H9 (cell line): ENCODE data around the gene ZBTB44. TPM values are rescaled to one million over a fixed set of nuclear protein-coding genes. Genes with fewer than 3 reads are reported as not detected.

Experiments
- DNase-seq: peaks from one replicate; pipeline ENCODE4 v3.0.0-alpha.2; 2017
- H2AFZ ChIP-seq: one replicate; pipeline ENCODE4 v1.6.1; 2013; ENCODE audit warnings: mild to moderate bottlenecking, low read length, control low read depth, moderate library complexity
- H2AK5ac ChIP-seq: 2 replicates; pipeline ENCODE4 v1.6.1; 2013; ENCODE audit warnings: low read length, control low read depth, mixed read lengths; ENCODE audit not compliant: insufficient read length
- H2BK120ac ChIP-seq: one replicate; pipeline ENCODE4 v1.6.1; 2013; ENCODE audit warnings: low read depth, mild to moderate bottlenecking, low read length, control low read depth, inconsistent platforms; ENCODE audit not compliant: poor library complexity, severe bottlenecking
- H2BK12ac ChIP-seq: 2 replicates; pipeline ENCODE4 v1.6.1; 2013; ENCODE audit warnings: low read length, control low read depth, mixed read lengths, low read depth; ENCODE audit not compliant: insufficient read length
- H2BK15ac ChIP-seq: 2 replicates; pipeline ENCODE4 v1.6.1; 2013; ENCODE audit warnings: low read depth, low read length, control low read depth
- H2BK20ac ChIP-seq: one replicate; pipeline ENCODE4 v1.6.1; 2013; ENCODE audit warnings: low read depth, mild to moderate bottlenecking, low read length, control low read depth, inconsistent platforms; ENCODE audit not compliant: poor library complexity, severe bottlenecking
- H2BK5ac ChIP-seq: 2 replicates; pipeline ENCODE4 v1.6.1; 2013; ENCODE audit warnings: low read length, control low read depth, mixed read lengths; ENCODE audit not compliant: insufficient read length
- H3K14ac ChIP-seq: 2 replicates; pipeline ENCODE4 v1.6.1; 2013; ENCODE audit warnings: low read length, control low read depth; ENCODE audit not compliant: insufficient read depth
- H3K18ac ChIP-seq: 2 replicates; pipeline ENCODE4 v1.6.1; 2013; ENCODE audit warnings: low read depth, mild to moderate bottlenecking, mixed read lengths, low read length, control low read depth; ENCODE audit not compliant: insufficient read length
- H3K23ac ChIP-seq: 2 replicates; pipeline ENCODE4 v1.6.1; 2013; ENCODE audit warnings: low read length, control low read depth, mixed read lengths, low read depth; ENCODE audit not compliant: insufficient read length
- H3K23me2 ChIP-seq: 2 replicates; pipeline ENCODE4 v1.6.1; 2013; ENCODE audit warnings: low read depth, mild to moderate bottlenecking, mixed read lengths, low read length, control low read depth; ENCODE audit not compliant: insufficient read length, poor library complexity, severe bottlenecking
- H3K27ac ChIP-seq: 2 replicates; pipeline ENCODE4 v1.5.1; 2013; ENCODE audit warnings: low read length, control low read depth, mixed read lengths, low read depth; ENCODE audit not compliant: insufficient read length
- H3K27me3 ChIP-seq: 2 replicates; pipeline ENCODE4 v1.6.1; 2013; ENCODE audit warnings: low read length, control low read depth, inconsistent platforms; ENCODE audit not compliant: insufficient read depth
- H3K4ac ChIP-seq: 2 replicates; pipeline ENCODE4 v1.6.1; 2013; ENCODE audit warnings: low read depth, mild to moderate bottlenecking, control low read depth, inconsistent platforms, low read length, moderate library complexity
- H3K4me1 ChIP-seq: 2 replicates; pipeline ENCODE4 v1.6.1; 2013; ENCODE audit warnings: low read length, control low read depth, inconsistent platforms; ENCODE audit not compliant: insufficient read depth
- H3K4me2 ChIP-seq: 2 replicates; pipeline ENCODE4 v1.6.1; 2013; ENCODE audit warnings: low read length, control low read depth, mixed read lengths; ENCODE audit not compliant: insufficient read length, insufficient read depth
- H3K56ac ChIP-seq: 2 replicates; pipeline ENCODE4 v1.6.1; 2013; ENCODE audit warnings: low read depth, mild to moderate bottlenecking, mixed read lengths, low read length, control low read depth; ENCODE audit not compliant: insufficient read length
- H3K79me1 ChIP-seq: 2 replicates; pipeline ENCODE4 v1.6.1; 2013; ENCODE audit warnings: low read depth, mild to moderate bottlenecking, moderate library complexity, low read length, control low read depth, inconsistent platforms; ENCODE audit not compliant: insufficient read depth, poor library complexity, severe bottlenecking
- H3K79me2 ChIP-seq: 2 replicates; pipeline ENCODE4 v1.6.1; 2013; ENCODE audit warnings: low read length, control low read depth, inconsistent platforms; ENCODE audit not compliant: insufficient read depth
- H3K9ac ChIP-seq: 2 replicates; pipeline ENCODE4 v1.6.1; 2013; ENCODE audit warnings: low read length, control low read depth, mixed read lengths; ENCODE audit not compliant: insufficient read length; ENCODE audit errors: extremely low read depth
- H3K9me3 ChIP-seq: one replicate; pipeline ENCODE4 v1.6.1; 2013; ENCODE audit warnings: low read depth, low read length, inconsistent platforms; ENCODE audit not compliant: control insufficient read depth
- H3T11ph ChIP-seq: one replicate; pipeline ENCODE4 v1.6.1; 2013; ENCODE audit warnings: mild to moderate bottlenecking, low read length, control low read depth, inconsistent platforms
- H4K20me1 ChIP-seq: one replicate; pipeline ENCODE4 v1.6.1; 2013; ENCODE audit not compliant: control insufficient read depth, insufficient read length, insufficient read depth
- H4K5ac ChIP-seq: 2 replicates; pipeline ENCODE4 v1.6.1; 2013; ENCODE audit warnings: low read depth, mild to moderate bottlenecking, mixed read lengths, low read length, control low read depth; ENCODE audit not compliant: insufficient read length
- H4K8ac ChIP-seq: replicated peaks from 2 replicates; pipeline ENCODE4 v1.6.1; 2013; ENCODE audit warnings: low read length, control low read depth, mixed read lengths, low read depth; ENCODE audit not compliant: insufficient read length
- H4K91ac ChIP-seq: 2 replicates; pipeline ENCODE4 v1.6.1; 2013; ENCODE audit warnings: low read depth, mild to moderate bottlenecking, moderate library complexity, mixed read lengths, low read length, control low read depth; ENCODE audit not compliant: insufficient read length
- H3K27ac Mint-ChIP-seq, 3 experiments: 2 replicates in 2 of 3; 3 replicates in 1 of 3; pipeline ENCODE4 v1.8.0; 2020 to 2021; ENCODE audit warnings: mixed read lengths in 3 of 3, mild to moderate bottlenecking in 1 of 3, moderate library complexity in 1 of 3
- H3K27me3 Mint-ChIP-seq: 2 replicates; pipeline ENCODE4 v1.8.0; 2021; ENCODE audit warnings: low read depth, mild to moderate bottlenecking, moderate library complexity, mixed read lengths
- H3K36me3 Mint-ChIP-seq, 3 experiments: 2 replicates in 2 of 3; 3 replicates in 1 of 3; pipeline ENCODE4 v1.8.0; 2020 to 2021; ENCODE audit warnings: low read depth in 3 of 3, mixed read lengths in 3 of 3; ENCODE audit not compliant: insufficient read depth in 1 of 3
- H3K4me1 Mint-ChIP-seq, 2 experiments: 2 replicates each; pipeline ENCODE4 v1.8.0; 2020; ENCODE audit warnings: mixed read lengths in 2 of 2
- H3K4me3 Mint-ChIP-seq, 2 experiments: 2 replicates in 1 of 2; 3 replicates in 1 of 2; pipeline ENCODE4 v1.8.0; 2020 to 2021; ENCODE audit warnings: mild to moderate bottlenecking in 2 of 2, mixed read lengths in 2 of 2, moderate library complexity in 1 of 2
- H3K9me3 Mint-ChIP-seq, 2 experiments: 2 replicates in 1 of 2; 3 replicates in 1 of 2; pipeline ENCODE4 v1.8.0; 2020; ENCODE audit warnings: mild to moderate bottlenecking in 2 of 2, mixed read lengths in 2 of 2, moderate library complexity in 1 of 2
- CTCF ChIP-seq: fragments of 200-600 bp; sonication (generic); conservative IDR thresholded peaks from 3 replicates; pipeline ENCODE4 v1.8.0; 2021; ENCODE audit warnings: antibody characterized with exemption, mild to moderate bottlenecking
- WGBS: extraction: QIAGEN DNeasy Blood & Tissue Kit; methylation state at CpG from one replicate; pipeline ENCODE4 v1.1.7; 2013; ENCODE audit warnings: missing lambda C conversion rate, low lambda C conversion rate, mixed read lengths; ENCODE audit not compliant: insufficient read length; ENCODE audit errors: extremely low coverage; 5-methylcytosine and 5-hydroxymethylcytosine counted together
- total RNA-seq: library from RNA; stranded (reverse); gene quantifications from 2 replicates; pipeline ENCODE4 v1.2.1, GENCODE V29; 2021

Gene ZBTB44
- total RNA-seq, 1 experiment from 2014 or later: 67.7 TPM

DNA sequence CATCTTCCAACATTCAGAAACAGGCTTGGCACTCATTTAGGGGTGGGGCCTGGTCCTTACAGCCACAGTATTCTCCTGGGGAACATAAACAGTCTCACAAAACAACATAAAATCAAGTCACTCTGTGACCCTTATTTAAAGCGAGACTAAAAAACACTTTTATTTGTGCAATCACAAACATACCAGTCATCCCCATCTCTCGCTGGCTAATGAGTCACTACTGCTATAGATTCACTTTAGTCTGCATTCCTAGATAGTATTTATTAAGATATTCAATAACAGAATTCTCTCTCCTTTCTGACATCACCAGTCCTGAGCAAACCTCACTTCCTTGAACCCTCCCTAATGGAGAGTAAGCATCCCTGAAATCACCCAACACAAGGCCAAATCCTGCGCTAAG lies 68.0 kb downstream of the ZBTB44 start:
- no peak overlapping the region for H3K9ac ChIP-seq
- no peak overlapping the region for H2BK120ac ChIP-seq
- H3K9me3 ChIP-seq: no peaks in the 10 kb centered on the region
- no peak overlapping the region for H3K56ac ChIP-seq
- H2BK12ac ChIP-seq: no peak overlapping the region
- Mint-ChIP-seq H3K4me1 (peaks cover 22 to 27% of the 10 kb centered on the region in 2 experiments), H3K4me3 (no peak overlapping the region), H3K27me3 (no peaks in the 10 kb centered on the region), H3K36me3 (peaks cover 0 to 5% (median 1%) of the 10 kb centered on the region in 3 experiments; a peak in 3 of 7 replicates), H3K27ac (peak overlapping the region in 2 of 3 experiments; percentile 21 to 79; a peak in 3 of 7 replicates), H3K9me3 (peaks cover 0 to under 1% of the 10 kb centered on the region in 2 experiments; a peak in 2 of 5 replicates)
- no peak for TF ChIP-seq CTCF
- H2BK20ac ChIP-seq: no peak overlapping the region
- H4K91ac ChIP-seq: no peak overlapping the region
- no peak overlapping the region for H4K8ac ChIP-seq
- no peak for DNase-seq
- no peak overlapping the region for H3T11ph ChIP-seq
- H4K20me1 ChIP-seq: no peaks in the 10 kb centered on the region
- no peak overlapping the region for H3K18ac ChIP-seq
- H2AFZ ChIP-seq: no peak overlapping the region
- no peaks in the 10 kb centered on the region for H3K27me3 ChIP-seq
- whole genome bisulfite sequencing: no CpG with 5 or more reads among the region's 3 CpGs
- no peaks in the 10 kb centered on the region for H3K23me2 ChIP-seq
- H3K23ac ChIP-seq: no peak overlapping the region
- H2BK5ac ChIP-seq: no peak overlapping the region
- H3K4me2 ChIP-seq: no peak overlapping the region
- no peaks in the 10 kb centered on the region; the same call in 1 of the 2 replicates for H3K4me1 ChIP-seq
- H3K79me1 ChIP-seq: no peaks in the 10 kb centered on the region
- peaks cover 5% of the 10 kb centered on the region; the same call in 1 of the 2 replicates for H3K79me2 ChIP-seq
- no peak overlapping the region for H2BK15ac ChIP-seq
- H3K14ac ChIP-seq: no peak overlapping the region
- no peak overlapping the region for H3K4ac ChIP-seq
- no peak overlapping the region for H4K5ac ChIP-seq
- no peak overlapping the region for H3K27ac ChIP-seq
- H2AK5ac ChIP-seq: no peak overlapping the region
